Hepatic stellate cell (primary cell): ENCODE data around the gene RIPOR2.
A peak's percentile ranks its signal among the peaks of the same experiment; 100 is the strongest.
"Not testable (repeated sequence)": the region's sequence is repeated elsewhere in the genome, so short reads cannot be mapped to it uniquely, and the experiment has no call there.

Source experiments
- DNase-seq: peaks from one replicate; pipeline ENCODE4 v3.0.0; 2011; ENCODE audit warnings: low spot score

RIPOR2 gene

DNA sequence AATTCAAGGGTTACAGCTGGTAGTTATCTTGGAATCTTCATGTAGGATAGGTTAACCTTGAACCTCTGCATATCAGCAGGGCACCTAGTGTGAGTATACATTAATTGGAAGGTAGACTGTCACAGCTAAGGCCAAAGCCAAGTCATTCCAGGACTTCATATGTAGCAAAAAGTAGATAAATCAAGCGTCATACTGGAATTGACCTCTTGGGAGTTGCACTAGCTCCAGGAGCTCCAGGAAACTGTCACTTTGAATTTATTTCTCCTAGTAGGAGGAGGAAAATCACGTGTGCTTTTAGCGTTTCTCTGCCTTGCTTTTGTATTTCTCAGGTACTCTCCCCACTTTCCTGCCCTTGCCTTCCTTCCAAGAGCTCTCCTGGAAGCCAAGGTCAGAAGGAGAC lies 30.3 kb downstream of the RIPOR2 start:
- DNase-seq, result no peak

DNA sequence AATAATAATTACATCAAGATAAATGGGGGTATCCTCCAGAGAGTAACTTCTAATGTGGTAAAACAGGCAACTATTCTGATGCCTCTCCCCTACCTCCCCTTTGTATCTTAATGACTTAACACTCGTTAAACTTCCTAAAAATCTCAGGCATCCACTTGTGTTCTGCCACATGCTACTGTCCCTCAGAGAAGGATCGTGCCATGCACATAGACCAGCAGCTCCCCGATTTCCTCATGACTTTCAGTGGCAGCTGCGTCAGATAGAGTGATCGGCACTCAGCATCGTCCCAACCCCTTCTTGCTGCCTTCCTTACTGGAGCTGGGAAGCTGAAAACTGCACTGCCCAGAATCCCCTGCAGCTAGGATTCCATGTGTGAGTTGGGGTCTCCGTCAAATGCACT lies 32.1 kb downstream of the RIPOR2 start:
- DNase-seq, result no peak

DNA sequence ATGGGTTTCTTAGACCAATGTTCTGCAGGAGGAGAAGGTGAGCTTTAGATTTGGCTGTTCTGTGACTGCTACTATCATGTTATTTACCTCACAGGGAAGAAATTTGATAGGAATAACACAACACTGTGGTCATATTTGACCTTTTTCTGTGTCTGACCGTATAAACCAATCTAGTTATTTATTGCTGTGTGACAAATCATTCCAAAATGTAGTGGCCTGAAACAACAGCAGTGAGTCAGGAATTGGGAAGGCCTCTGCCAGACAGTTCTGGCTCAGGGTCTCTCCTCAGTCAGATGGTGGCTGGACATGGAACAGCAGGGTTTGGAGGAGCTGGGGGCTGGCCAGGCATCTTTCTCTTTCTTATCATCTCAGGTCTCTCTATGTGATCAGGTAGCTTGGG lies 33.0 kb downstream of the RIPOR2 start:
- peak; percentile 80 for DNase-seq

DNA sequence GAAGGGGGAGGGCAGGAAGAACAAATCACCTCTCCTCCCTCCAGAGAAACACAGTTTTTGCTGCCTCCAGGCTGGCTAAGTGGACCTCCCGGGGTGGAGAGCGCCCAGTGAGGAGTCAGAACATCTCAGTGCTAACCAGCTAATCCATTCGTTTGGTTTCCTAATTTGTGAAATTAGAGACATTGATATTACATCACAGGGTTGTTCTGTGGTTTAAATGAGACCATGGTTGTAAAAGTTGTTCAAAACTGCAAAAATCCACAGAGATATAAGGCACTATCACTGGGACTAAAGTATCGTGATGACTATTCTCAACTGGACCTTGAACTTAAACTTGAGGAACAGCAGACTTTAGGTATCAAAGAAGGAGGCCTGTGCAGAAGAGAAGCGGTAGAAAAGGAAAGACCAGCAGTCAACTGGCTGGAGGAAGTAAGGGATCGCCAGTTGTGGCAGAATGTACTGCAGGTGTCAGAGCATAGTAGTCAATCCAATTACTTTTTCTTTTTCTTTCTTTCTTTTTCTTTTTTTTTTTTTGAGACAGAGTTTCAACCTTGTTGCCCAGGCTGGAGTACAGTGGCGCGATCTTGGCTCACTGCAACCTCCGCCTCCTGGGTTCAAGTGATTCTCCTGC lies 33.9 kb downstream of the RIPOR2 start:
- no peak for DNase-seq

DNA sequence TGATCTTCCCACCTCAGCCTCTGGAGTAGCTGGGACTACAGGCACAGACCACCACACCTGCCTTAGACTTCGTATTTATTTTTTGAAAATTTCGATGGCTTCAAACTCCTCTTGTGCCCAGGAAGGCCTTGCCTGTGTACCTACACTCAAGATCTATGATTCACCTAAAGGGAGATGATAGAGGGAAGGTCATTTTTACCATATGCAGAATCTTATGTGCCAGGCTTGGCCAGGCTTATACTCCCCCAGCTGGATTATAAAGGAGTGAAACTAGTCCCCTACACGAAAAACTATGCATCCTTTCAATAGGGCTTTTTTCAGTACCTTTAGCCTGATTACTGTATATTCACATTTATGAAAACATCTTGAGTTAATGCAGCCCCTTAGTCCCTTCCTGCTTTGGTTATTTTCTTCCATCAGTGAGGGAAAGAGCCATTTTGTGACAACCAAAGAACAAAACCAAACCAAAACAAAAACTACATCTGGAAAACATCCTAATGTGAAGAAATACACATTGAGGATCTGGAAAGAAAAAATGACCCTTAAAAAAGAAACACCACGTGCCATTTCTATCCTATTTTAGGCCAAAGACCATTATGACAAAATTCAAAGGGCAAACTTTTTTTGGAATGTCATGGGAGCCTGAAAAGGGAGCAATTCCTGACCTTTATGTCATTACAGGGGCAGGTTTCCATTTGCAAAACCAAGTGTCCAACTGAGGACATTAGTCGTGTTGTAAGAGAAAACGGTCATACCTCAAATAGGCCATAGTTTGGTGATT lies 34.7 kb downstream of the RIPOR2 start:
- DNase-seq, result no peak

DNA sequence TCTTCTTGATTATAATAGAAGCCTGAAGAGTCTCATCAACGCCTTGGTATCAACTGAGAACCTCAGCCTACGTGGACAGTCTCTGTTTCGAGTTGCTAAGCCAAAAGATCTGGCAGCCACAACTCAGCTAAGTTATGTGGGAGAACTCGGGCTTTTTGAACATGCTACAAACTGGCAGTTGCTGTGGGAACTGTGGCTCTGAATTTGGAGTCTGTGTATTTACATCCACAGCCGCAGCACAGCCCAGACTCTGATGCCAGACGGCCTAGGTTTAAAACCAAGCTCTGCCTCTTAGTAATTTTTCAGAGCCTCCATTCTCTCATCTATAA lies 35.8 kb downstream of the RIPOR2 start:
- DNase-seq, result no peak

DNA sequence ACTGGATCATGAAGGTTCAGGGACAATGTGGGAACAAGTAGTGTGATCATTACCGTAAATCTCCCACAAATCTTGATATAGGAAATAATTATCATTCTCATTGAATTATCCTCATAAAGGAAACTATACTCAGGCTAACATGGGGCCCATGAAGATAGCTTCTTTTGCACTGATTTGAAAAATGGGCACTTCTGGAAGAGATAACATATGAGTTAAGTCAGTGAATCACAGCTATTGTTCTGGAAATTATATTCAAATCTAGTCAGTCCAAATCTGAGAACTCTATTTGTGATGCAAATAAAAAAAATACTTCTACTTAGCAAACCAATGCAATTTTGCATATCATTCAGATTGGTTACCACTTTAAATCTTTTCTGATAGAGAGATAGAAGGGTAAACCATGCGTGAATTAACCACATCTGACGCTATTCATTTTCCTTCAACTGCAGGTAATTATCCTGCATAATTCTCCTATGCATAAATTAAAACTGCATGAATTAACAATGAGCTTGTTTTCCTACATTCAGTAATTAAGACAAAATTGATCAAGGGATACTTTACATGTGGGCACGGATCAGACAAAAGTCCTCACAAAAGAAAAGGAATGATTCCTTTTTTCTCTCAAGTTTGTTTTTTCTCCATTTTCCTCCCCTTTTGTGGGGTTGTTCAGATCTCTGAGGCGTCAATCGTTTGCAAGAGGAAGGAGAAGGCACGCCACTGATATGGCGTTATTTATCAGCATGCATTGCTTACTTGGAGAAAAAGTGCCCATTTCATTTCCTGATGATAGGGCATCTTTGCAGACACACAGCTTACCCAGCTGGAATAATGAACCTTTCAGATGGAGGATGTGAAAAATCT lies 36.4 kb downstream of the RIPOR2 start:
- no peak for DNase-seq

DNA sequence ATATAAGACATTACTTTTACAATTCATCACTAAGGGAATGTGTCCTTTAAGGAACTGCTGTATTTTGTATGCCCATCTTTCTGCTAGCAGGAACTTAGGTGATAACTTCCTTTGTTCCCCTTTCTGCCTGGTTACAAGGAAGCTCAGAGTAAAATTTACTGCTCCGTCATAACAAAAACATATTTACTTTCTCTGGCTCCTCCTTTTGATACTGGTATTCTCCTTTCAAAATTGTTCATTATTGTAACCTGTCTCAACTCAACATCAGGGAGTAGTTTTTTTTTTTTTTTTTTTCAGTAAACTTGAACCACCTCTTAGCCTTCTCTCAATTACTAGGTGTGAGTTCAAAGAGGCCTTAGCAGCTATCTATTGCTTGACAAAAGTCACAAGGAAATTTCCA lies 37.1 kb downstream of the RIPOR2 start:
- no peak for DNase-seq

DNA sequence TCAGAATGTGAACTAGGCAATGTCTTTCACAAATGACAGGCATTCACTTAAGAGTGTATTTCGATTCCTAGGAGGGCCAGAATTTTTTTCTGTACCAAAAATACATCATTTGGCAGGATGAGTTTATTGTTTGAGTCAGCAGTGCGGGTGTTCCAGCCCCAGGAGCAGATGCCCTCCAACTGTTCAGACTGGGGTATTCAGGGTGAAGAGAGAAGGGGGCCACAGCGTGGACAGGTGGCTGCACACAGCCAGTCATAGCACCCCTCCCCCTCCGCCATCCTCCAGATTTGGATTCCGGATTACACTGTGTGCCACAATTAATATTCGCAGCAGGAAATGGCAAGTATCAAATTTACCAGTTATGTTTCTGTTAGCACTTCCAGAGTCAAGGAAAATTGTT lies 38.6 kb downstream of the RIPOR2 start:
- DNase-seq, result no peak

DNA sequence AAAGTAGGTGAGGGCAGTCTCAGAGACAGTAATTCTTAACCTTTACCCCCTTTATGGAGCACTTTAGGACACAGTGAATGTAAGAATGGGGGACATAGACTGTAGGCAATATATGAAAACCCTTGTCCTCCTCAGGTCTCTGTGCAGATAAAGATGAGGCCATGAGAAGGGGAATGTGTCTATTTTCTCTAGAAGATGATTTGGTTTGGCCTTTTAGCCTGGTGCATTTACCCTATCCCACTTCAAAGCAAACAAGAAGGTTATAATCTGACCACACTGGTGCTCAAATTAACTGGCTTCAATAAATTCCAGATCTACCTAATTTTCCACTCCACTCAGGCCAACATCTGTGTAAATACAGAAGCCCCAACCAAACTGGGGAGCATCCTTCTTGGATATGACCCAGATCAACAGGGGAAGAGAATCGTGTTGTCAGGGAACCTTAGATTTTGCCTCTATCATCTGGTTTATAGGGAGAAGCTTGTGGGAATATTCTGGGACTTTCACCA lies 42.4 kb downstream of the RIPOR2 start:
- DNase-seq, result no peak

DNA sequence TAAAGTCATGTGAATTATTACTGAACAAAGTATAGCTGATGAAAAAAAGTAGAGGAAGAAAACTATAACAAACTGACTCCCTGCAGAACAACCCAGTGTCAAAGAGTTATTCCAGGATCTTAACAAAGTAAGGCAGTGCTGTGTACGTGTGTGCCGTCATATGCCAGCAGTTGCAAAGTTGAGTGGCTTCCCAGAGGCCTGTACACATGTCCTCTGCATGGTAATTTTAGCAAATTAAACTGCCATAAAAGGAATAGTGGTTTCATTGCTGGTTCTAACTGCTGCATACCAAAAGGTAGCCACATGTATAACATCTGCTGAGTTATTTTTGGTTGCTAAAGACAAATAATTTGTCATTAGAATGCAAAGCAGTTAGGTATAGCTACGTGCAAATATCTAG lies 44.8 kb downstream of the RIPOR2 start:
- no peak for DNase-seq

DNA sequence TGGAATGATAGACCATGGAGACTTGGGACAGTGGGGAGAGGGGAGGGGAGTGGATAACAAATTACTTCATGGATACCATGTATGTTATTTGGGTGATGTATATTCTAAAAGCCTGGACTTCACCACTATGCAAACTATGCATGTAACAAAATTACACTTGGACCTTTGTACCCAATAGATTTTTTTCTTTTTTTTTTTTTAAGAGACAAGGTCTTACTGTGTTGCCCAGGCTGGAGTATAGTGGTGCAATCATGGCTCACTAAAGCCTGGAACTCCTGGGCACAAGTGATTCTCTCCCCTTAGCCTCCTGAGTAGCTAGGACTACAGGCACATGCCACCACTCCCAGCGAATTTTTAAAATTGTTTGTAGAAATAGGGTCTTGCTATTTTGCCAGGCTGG lies 45.3 kb downstream of the RIPOR2 start:
- DNase-seq, result no peak

DNA sequence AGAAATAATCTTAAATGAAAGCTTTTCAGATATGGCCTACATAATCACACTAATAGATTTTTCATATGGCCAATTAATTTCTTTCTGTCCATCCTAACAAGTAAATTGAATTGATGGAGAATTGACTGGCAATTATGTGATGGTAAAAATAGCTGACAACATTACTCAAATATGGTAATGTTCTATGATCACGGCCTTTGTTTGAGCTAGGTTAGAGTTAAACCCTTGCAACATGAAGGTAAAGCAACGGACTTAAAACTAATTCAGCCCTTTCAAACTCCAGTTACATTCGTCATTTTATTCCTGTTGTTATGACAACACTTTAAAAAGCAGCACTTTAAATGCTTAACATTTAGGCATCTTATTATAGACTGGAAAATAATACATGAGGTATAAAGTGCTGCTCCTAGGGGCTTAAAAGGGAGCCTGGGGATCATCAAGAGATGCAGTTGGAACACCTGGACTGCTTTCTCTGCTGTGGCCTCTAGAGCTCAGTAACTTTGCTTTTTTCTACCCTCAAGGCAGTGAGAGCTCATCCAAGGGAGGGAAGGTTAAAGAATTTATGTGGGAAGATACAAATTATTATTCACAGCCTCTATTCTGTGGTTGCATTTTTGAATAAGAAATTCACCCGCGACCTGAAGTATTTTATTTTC lies 46.9 kb downstream of the RIPOR2 start:
- DNase-seq, result no peak

DNA sequence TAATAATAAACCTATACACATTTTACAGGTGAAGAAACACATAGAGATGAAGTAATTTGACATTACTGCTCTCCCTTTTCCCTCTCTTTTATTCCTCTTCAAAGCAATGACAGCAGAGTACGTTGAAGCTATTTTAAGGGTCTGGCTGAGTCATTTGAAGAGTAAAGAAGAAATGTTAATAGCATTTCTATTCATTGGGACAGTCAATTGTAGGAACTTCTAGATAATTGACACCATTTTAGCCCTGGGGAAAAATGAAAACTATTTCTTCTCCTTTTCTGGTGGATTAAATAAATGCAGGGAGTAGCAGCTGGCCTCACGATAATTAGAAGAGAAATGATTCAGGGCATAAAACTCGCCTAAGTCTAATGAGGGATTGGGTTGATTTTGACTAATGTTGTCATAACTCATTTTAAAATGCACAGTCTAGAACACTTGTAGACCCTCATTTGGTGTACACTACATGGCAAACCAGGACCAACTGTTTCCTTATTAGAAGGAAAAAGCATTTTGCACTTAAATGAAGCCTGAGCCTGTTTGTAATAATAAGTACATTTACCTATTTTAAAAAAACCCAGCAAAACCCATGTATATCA lies 48.1 kb downstream of the RIPOR2 start:
- no peak for DNase-seq

DNA sequence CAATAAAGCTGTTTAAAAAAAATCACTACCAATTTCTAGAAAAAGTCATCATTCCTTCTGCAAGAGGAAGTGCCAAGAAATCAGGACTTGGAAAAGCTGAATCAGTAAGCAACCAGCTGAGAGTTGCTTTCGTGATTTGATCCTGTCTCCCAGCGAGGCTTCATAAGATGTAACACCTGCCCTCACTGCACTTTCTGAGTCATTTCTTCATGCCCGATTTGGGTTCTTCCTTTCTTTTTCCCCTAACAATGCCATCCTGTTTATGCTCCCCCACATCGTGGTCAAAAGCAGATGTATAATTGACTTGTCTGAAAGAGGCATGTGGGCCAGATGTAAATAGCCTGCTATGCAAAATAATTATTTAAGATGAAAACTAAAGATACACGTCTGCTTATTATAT lies 52.1 kb downstream of the RIPOR2 start:
- DNase-seq, result no peak

DNA sequence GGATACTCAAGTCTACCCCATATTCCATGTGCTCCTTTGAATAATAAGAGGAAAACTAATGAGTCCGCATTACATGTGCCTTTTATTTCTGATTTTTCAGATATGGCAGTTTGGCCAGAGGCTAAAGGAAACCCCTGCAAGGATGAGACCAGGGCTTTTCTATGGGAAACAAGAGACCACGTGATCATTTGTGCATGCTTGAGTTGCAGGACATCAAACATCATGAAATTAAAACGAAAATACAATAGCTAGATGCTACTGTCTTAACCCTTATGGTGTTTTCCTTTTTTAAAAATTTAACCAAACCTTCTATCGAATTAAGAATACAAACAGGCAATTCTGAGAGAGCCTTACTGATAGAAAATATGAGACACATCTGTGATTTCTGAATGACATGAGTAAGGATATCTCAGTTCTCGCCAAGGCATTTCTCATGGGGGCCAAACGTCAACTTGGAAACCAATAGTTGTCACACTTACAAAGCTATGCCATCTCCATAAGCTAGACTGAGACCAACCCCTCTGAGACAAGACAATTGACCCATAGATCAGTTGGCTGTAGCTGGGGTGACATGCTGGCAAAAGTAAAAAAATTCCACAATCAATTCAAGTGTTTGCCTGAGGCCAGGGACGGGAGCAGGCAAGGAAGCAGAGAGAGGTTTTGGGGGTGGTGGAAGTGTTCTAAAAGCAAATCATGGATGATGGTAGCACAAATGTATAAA lies 52.8 kb downstream of the RIPOR2 start:
- no peak for DNase-seq

DNA sequence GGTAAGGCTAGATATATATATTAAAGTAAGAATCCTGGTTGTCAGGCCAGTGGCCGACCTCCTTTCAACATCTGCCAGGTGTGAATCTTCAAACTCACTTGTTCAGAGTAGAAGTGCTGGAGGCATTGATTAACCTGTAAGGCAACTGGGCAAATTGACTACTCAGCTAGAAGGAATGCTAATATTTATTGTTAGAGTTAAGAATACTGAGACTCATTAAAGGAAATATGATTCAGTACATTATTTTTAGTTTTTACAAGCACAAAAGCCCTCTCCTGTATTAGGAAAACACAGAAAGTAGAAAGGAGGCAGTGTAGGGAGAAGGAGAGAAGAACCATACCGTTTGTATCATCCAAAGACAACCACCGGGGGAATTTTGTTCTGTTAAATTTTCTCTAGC lies 53.5 kb downstream of the RIPOR2 start:
- DNase-seq, result no peak

DNA sequence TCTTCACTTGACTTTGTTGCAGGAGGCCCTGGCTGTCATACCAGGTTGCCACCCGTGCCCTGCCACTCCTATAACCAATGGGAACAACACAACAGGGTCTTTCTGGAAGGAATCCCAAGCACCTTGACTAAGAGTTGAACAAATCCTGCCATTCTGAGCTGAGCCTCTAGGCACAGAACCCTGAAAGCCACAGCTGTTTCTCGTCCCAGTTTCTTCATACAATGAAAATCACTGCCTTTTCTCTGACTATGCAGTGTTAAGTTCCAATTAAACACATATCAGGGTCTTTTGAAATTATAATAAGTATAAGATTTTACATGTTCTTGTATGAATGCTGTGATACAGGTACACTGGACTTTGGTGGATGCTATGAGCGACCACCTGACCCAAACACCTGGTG lies 54.4 kb downstream of the RIPOR2 start:
- DNase-seq, result no peak

DNA sequence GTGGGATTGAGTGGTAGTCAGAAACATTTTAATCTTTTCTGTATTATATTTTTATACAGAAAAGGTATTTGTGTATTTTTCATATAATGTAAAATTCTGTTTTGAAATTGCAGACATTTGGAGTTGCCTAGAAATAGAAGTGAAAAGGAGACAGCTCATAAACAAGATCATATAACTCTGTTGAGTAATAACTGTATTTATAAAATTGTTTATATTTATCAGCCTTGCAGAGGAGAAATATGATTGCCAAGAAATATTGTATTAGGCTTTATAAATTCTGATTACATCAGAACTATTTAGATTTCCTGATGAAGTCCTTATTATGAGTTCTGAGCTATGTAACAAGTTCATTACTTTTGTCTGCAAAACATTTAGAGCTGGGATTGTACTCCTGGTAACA lies 55.3 kb downstream of the RIPOR2 start:
- no peak for DNase-seq

DNA sequence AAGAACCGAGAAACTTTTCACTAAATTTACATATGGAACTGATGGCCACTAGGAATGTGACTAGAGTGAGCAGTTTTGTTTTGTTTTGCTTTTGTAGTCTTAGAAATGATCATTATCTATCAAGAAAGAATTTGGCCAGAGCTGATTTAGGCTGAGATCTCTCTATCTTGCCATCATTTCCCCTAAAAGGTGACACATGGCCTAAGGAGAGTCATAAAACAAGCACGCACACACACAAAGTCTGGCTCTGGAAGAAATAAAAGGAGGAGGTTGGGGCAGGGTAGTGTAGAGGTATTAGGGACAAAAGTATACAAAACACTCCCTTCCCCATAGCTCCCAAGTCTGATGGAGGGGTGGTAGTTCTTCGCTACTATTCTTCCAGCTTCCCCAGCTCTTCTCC lies 56.4 kb downstream of the RIPOR2 start:
- no peak for DNase-seq

DNA sequence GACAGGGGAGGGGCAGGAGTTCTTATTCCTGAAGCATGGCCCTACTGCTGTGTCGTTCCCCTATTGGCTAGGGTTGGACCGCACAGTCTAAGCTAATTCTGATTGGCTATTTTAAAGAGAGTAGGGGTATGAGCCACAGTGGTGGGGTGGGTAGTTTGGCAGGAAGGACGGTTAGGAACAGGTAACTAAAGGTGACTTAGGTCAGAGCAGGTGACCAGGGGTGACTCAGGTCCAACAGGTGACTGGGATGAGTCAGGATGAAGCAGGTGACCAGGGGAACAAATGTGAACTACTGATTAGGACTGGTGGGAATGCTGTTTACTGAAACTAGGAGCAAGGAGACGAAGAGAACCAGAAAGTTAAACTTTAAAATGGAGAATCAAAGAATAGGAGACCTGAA lies 58.0 kb downstream of the RIPOR2 start:
- not testable (repeated sequence) for DNase-seq
